NCI-H187 (cell line): ENCODE measurements around the gene PSD2.

Source experiments
- DNase-seq, 2 experiments: peaks; one replicate each; lab custom pipeline; 2025; lab: John Stamatoyannopoulos, UW

Gene PSD2

GRCh38 chr5:139812836-139813805, 17.5 kb downstream of the PSD2 start:
- DNase-seq = no peak

- DNase-seq = no peak
These were observed 18.6 kb downstream of the PSD2 start for GRCh38 chr5:139814191-139814601.

GRCh38 chr5:139814704-139815280, 19.2 kb downstream of the PSD2 start:
- no peak for DNase-seq

GRCh38 chr5:139816566-139816965, 21.0 kb downstream of the PSD2 start:
- DNase-seq = no peak

- no peak for DNase-seq
These were observed 21.8 kb downstream of the PSD2 start for GRCh38 chr5:139817362-139817761.

- DNase-seq = no peak
These were observed 22.4 kb downstream of the PSD2 start for GRCh38 chr5:139817970-139818369.

- DNase-seq = no peak
These were observed 24.5 kb downstream of the PSD2 start for GRCh38 chr5:139820130-139820529.

GRCh38 chr5:139820606-139821005, 25.0 kb downstream of the PSD2 start:
- no peak for DNase-seq

GRCh38 chr5:139821806-139822552, 26.4 kb downstream of the PSD2 start:
- no peak for DNase-seq

GRCh38 chr5:139822553-139823425, 27.2 kb downstream of the PSD2 start:
- DNase-seq = no peak

- no peak for DNase-seq
These were observed 28.2 kb downstream of the PSD2 start for GRCh38 chr5:139823757-139824355.

- DNase-seq = no peak
These were observed 30.1 kb downstream of the PSD2 start for GRCh38 chr5:139825690-139826089.

- DNase-seq = no peak
These were observed 32.7 kb downstream of the PSD2 start for GRCh38 chr5:139828207-139828895.

- no peak for DNase-seq
These were observed 33.9 kb downstream of the PSD2 start for GRCh38 chr5:139829471-139829870.

- DNase-seq = no peak
These were observed 36.0 kb downstream of the PSD2 start for GRCh38 chr5:139831624-139832023.

GRCh38 chr5:139833525-139833924, 37.9 kb downstream of the PSD2 start:
- DNase-seq = no peak

- DNase-seq = no peak
These were observed 40.0 kb downstream of the PSD2 start for GRCh38 chr5:139835656-139836055.

GRCh38 chr5:139836469-139837208, 41.0 kb downstream of the PSD2 start:
- no peak for DNase-seq

- DNase-seq = no peak
These were observed 42.2 kb downstream of the PSD2 start for GRCh38 chr5:139837711-139838380.
